ENCODE data around the gene PLEK2. TPM values are rescaled to one million over a fixed set of nuclear protein-coding genes. Genes with fewer than 3 reads are reported as not detected.

Gene PLEK2
- total and polyA plus RNA-seq, 2 of the 13 experiments (the other 11 are each of a cell fraction or from before 2014, with no cell fraction given), result 0.26 to 1.5 TPM

DNA sequence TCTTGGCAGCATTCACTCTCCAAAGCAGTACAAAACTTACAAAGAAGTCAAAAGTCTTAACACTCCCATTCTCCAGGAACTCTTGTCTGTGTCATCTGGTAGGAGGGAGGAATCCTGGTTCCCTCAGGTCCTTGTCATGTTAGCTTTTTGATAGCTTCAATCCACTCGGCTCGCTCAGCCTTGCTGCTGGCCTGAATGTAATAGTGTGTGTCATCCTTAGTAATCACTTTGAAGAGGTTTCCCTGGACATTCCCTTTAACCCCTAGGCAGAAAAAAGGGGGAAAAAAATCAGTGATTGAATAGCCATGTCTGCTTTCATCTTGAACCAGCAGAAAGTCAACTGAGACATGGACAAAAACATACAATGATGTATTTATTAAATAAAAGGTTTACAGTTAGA lies 24.8 kb downstream of the PLEK2 start:
- peaks cover 12 to 31% of the 10 kb centered on the region in 2 experiments; a peak in 4 of 5 replicates for H3K36me3 ChIP-seq (replicated peaks in 1 of 2; ENCODE audit: control insufficient read depth in 1 of 2, insufficient read depth in 2 of 2, low read length in 2 of 2)
- TF ChIP-seq, protein P1, sequence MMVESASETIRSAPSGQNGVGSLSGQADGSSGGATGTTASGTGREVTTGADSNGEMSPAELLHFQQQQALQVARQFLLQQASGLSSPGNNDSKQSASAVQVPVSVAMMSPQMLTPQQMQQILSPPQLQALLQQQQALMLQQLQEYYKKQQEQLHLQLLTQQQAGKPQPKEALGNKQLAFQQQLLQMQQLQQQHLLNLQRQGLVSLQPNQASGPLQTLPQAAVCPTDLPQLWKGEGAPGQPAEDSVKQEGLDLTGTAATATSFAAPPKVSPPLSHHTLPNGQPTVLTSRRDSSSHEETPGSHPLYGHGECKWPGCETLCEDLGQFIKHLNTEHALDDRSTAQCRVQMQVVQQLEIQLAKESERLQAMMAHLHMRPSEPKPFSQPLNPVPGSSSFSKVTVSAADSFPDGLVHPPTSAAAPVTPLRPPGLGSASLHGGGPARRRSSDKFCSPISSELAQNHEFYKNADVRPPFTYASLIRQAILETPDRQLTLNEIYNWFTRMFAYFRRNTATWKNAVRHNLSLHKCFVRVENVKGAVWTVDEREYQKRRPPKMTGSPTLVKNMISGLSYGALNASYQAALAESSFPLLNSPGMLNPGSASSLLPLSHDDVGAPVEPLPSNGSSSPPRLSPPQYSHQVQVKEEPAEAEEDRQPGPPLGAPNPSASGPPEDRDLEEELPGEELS (CRISPR knock-in tag; IDR thresholded peaks at IDR 0.05), result no peak
- TF ChIP-seq, protein P2, sequence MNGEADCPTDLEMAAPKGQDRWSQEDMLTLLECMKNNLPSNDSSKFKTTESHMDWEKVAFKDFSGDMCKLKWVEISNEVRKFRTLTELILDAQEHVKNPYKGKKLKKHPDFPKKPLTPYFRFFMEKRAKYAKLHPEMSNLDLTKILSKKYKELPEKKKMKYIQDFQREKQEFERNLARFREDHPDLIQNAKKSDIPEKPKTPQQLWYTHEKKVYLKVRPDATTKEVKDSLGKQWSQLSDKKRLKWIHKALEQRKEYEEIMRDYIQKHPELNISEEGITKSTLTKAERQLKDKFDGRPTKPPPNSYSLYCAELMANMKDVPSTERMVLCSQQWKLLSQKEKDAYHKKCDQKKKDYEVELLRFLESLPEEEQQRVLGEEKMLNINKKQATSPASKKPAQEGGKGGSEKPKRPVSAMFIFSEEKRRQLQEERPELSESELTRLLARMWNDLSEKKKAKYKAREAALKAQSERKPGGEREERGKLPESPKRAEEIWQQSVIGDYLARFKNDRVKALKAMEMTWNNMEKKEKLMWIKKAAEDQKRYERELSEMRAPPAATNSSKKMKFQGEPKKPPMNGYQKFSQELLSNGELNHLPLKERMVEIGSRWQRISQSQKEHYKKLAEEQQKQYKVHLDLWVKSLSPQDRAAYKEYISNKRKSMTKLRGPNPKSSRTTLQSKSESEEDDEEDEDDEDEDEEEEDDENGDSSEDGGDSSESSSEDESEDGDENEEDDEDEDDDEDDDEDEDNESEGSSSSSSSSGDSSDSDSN (CRISPR knock-in tag; IDR thresholded peaks at IDR 0.05), result no peak
- no peak for TF ChIP-seq ZFP90 (CRISPR knock-in tag; IDR thresholded peaks at IDR 0.05; ENCODE audit: borderline replicate concordance)
- TF ChIP-seq ZNF260 (CRISPR knock-in tag; IDR thresholded peaks at IDR 0.05; ENCODE audit: borderline replicate concordance, low read depth), result no peak
- no peak for TF ChIP-seq HMGA1 (CRISPR knock-in tag; conservative IDR thresholded peaks at IDR 0.05)
- no peak for TF ChIP-seq ZNF850 (CRISPR knock-in tag; conservative IDR thresholded peaks at IDR 0.05)
- TF ChIP-seq ZNF562 (CRISPR knock-in tag; IDR thresholded peaks at IDR 0.05; ENCODE audit: borderline replicate concordance), result no peak
- no peak for TF ChIP-seq SP5 (CRISPR knock-in tag; IDR thresholded peaks at IDR 0.05; ENCODE audit: borderline replicate concordance, low read depth)
- no peak for TF ChIP-seq DMAP1 (CRISPR knock-in tag; IDR thresholded peaks at IDR 0.05)
- TF ChIP-seq, protein P3, sequence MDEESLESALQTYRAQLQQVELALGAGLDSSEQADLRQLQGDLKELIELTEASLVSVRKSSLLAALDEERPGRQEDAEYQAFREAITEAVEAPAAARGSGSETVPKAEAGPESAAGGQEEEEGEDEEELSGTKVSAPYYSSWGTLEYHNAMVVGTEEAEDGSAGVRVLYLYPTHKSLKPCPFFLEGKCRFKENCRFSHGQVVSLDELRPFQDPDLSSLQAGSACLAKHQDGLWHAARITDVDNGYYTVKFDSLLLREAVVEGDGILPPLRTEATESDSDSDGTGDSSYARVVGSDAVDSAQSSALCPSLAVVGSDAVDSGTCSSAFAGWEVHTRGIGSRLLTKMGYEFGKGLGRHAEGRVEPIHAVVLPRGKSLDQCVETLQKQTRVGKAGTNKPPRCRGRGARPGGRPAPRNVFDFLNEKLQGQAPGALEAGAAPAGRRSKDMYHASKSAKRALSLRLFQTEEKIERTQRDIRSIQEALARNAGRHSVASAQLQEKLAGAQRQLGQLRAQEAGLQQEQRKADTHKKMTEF (CRISPR knock-in tag; IDR thresholded peaks at IDR 0.05), result no peak
- no peak for TF ChIP-seq TRIM24 (CRISPR knock-in tag; IDR thresholded peaks at IDR 0.05)
- no peak for TF ChIP-seq ZKSCAN1 (IDR thresholded peaks at IDR 0.05; ENCODE audit: low read length)
- no peak for TF ChIP-seq TOPORS (CRISPR knock-in tag; IDR thresholded peaks at IDR 0.05)
- TF ChIP-seq MTF2 (CRISPR knock-in tag; IDR thresholded peaks at IDR 0.05; ENCODE audit: borderline replicate concordance), result no peak
- no peak for TF ChIP-seq MYNN (CRISPR knock-in tag; IDR thresholded peaks at IDR 0.05; ENCODE audit: low read depth)
- TF ChIP-seq SETDB1 (CRISPR knock-in tag; IDR thresholded peaks at IDR 0.05; ENCODE audit: borderline replicate concordance), result no peak
- TF ChIP-seq ZNF138 (CRISPR knock-in tag; IDR thresholded peaks at IDR 0.05; ENCODE audit: low read depth), result no peak
- no peak for TF ChIP-seq ZNF337 (CRISPR knock-in tag; IDR thresholded peaks at IDR 0.05; ENCODE audit: borderline replicate concordance, low read depth)
- TF ChIP-seq RFX3 (CRISPR knock-in tag; IDR thresholded peaks at IDR 0.05), result no peak
- no peak for TF ChIP-seq ELF3 (CRISPR knock-in tag; IDR thresholded peaks at IDR 0.05)
- 87% methylated on average over 2 of the region's 2 CpGs for WGBS (ENCODE audit: low lambda C conversion rate)
- no peaks in the 10 kb centered on the region for H3K27me3 ChIP-seq (ENCODE audit: control insufficient read depth in 1 of 2, insufficient read depth in 2 of 2, low read length in 2 of 2)
- no peak for ATAC-seq
- intact Hi-C loops (cut with micrococcal nuclease; ENCODE audit: unreplicated experiment), result no loop called here
- ChIA-PET CTCF (ENCODE audit: low intra/inter-chr PET ratio, low total read pairs) (no interaction called here), POLR2A (no interaction called here)
- H3K4me3 ChIP-seq (replicated peaks in 1 of 3; ENCODE audit: insufficient read depth in 1 of 3, low read depth in 2 of 3, low read length in 3 of 3), result no peak overlapping the region
- H3K27ac ChIP-seq (ENCODE audit: extremely low read length, insufficient read depth, low read length), result no peak overlapping the region
- no peaks in the 10 kb centered on the region for H3K79me2 ChIP-seq (ENCODE audit: insufficient read depth, low read length)
- H4K20me1 ChIP-seq (ENCODE audit: insufficient read depth, low read length), result no peaks in the 10 kb centered on the region
- H2AFZ ChIP-seq (ENCODE audit: low read length), result no peak overlapping the region
- BruUV-seq (replicated peaks), result no TSS peak
- H3K4me2 ChIP-seq (ENCODE audit: low read depth, low read length), result no peak overlapping the region
- H3K9ac ChIP-seq (ENCODE audit: insufficient read depth, low read depth, low read length), result no peak overlapping the region
- no peak for FAIRE-seq
- H3K9me3 ChIP-seq (ENCODE audit: low read length), result no peaks in the 10 kb centered on the region
- no peak for DNase-seq (ENCODE audit: low spot score)
- H3K4me1 ChIP-seq (ENCODE audit: insufficient read depth, low read length), result peaks cover 27% of the 10 kb centered on the region
- in situ Hi-C loops (cut with HindIII; ENCODE audit: extremely low pct_ligation_motif_present, low pct_unique_long_range_greater_than_20kb), result no loop called here
